GM18511 (cell line): ENCODE results near the gene IRS2.
"Not testable (repeated sequence)": the region's sequence is repeated elsewhere in the genome, so short reads cannot be mapped to it uniquely, and the experiment has no call there.

Source experiments
- ATAC-seq: cut with Tn5 transposase; IDR thresholded peaks from one replicate; pipeline ENCODE4 v1.9.1; 2021; ENCODE audit warnings: mild to moderate bottlenecking, moderate library complexity; ENCODE audit not compliant: unreplicated experiment

Gene IRS2

DNA sequence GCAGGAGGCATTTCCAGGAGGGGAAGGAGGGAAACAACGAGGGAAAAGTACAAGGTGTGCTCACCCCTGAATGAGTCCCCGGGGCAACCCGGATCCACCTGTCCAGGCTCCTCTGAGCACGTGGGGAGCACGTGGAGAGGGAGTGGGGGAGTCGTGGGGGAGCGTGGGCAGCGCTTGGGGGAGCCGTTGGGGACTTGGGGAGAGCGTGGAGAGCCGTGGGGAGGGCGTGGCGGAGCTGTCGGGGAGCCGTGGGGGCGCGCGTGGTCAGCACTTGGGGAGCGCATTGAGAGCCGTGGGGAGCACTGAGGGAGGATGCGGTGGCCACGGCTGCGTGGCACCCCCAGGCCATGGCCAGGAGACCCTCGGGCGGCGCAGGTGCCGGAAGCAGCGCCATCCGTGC is 52.8 kb downstream of the IRS2 start:
- ATAC-seq = no peak

DNA sequence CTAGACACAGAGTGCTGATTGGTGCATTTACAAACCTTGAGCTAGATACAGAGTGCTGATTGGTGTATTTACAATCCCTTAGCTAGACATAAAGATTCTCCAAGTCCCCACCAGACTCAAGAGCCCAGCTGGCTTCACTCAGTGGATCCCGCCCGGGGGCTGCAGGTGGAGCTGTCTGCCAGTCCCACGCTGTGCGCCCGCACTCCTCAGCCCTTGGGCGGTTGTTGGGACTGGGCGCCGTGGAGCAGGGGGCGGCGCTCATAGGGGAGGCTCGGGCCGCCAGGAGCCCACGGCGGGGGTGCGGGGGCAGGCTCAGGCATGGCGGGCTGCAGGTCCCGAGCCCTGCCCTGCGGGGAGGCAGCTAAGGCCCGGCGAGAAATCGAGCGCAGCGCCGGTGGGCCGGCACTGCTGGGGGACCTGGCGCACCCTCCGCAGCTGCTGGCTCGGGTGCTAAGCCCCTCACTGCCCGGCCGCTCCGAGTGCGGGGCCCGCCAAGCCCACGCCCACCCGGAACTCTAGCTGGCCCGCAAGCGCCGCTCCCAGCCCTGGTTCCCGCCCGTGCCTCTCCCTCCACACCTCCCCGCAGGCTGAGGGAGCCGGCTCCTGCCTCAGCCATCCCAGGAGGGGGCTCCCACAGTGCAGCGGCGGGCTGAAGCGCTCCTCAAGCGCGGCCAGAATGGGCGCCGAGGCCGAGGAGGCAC is 53.8 kb downstream of the IRS2 start:
- not testable (repeated sequence) for ATAC-seq

DNA sequence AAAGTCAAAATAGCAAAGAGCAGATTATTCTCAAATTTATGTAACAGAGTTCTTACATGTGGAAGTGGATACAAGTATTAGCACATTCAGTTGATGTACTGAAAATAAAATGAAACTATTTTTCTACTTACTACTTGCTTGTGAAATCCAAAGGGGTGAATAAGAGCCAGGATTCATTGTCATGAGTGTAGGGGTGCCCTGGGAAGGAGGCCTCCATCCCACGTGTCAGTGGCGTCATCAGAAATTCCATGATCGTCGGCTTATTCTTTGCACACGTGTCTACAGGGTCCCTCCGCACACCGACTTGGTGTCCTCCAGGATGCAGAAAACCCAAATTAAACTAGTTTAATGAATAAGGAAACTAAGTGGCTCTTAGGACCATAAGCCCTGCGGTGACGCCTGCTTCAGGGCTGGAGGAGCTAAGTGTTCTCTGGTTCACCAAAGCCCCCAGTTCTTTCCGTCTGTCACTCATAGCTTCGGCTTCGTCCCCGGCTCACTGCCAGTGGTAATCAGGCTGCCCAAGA is 55.5 kb downstream of the IRS2 start:
- ATAC-seq = no peak

DNA sequence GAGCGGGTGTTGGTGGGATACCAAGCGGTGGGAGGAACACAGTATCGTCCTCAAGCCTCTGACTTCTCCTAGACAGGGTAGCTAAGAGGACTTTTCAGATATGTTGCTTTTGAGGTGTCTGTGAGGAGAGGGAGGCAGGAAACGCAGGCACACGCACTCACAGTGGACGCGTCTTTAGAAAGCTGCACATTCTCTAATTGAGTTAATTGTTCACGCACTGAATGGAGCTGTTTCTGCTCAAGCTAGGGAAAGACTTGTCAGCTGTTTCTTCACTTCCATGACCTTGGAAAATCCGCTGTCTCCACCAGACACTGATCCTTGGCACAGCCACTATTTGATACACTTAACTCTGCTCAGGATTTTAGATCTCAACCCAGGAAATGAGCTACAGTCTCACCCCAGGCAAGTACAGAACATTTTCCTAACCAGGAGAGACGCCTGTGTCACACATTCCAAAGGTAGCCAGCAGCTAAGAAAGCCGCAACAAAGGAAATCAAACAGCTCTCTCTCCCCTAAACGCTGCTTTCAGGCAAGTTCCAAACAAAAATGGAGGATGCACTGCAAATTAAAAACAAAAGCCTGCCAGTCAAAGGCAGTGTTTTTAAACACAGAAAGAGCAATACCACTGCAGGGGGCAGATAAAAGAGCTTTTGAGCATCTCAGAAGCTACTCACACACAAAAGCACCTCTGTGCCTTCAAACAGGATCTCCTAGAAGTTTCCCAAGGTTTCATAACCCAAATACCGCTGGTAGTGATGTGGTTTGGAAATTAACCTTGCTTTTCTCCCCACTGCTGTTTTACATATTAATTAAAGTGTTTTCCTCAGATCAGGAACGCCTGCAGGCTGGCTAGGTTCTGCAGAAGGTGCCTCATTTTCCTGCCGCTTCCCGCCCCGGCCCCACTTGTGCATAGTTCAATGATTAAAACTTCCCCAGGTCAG is 57.3 kb downstream of the IRS2 start:
- no peak for ATAC-seq

DNA sequence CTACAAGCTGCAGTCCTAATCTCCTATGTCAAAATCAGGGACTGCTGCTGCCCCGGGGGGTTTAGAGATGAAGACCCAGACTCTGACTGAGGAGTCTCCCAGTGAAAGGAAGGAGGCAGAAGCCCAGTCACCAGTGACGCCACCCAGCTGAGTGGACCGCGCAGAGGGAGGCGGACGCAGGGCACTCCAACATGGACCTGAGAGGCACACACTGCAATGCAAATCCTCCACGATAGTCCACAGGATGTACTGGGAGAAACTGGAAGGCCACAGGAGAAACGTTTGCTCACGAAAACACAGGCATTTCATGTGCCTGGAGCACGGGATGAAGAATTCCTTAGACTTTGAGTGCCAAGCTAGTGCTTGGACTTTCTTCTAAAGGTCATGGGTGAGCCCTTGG is 58.3 kb downstream of the IRS2 start:
- ATAC-seq = no peak

DNA sequence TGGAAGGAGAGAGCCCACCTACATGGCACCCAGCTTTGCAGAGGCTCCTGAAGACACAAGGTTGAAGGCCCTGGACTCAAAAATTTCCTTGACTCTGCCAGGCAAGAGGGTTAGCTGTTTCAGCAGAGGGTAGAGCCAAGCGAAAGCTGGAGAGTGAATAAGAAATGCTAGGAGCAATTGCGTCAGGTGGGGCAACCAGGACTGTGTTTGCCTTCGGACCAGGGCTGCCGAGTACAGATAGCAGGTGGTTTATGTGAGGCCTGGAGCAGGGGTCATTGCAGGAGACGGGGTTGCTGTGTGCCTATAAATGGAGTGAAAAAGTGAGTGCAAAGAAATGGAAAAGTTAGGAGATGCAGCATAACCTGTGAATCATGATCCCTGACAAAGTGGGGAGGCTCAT is 59.1 kb downstream of the IRS2 start:
- ATAC-seq = no peak

DNA sequence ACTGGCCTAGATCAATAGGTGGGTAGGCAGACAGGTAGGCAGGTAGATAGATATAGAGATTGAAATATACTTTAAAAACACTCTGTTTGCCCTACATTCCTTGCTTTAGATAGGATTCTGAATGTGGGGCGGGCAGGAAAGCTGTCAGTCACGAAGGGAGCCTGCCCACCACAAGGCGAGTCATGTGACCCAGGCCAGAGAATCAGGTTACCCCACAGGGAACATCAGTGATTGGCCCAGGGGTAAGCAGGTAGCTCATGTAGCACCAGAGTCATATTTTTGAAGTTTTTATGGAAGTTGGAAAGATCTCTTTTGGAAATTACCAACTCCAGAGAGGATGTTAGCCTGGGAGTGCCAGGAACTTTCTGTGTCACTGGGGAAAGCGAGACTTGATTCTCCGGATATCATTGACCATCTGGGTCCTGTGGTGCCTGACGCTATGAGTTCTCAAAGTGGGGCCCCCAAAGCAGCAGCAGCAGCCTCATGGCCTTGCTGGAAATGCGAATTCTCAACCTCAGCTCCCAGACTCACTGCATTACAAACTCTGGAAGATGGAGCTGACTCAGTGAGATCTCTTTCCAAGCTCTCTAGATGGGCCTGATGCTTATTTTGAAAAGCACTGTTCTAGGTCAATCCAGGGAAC is 60.3 kb downstream of the IRS2 start:
- no peak for ATAC-seq

DNA sequence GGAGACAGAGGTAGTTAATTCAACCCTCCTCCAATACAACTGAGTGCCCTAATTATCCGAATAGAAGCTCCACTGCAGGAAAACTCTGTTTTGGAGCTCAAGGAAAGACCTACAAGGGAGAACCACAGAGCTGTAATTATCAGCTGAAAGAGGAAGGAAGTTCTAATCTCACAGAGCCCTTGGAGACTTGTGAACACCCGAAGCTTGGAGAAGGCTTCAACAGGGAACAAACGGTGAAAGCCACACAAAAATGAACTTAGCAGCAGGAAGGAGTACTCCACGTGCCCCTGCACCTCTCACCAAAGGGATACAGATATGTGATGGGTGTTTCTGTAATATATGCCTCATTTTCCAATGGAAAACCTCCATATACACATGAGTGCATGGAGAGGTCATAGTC is 61.1 kb downstream of the IRS2 start:
- no peak for ATAC-seq

DNA sequence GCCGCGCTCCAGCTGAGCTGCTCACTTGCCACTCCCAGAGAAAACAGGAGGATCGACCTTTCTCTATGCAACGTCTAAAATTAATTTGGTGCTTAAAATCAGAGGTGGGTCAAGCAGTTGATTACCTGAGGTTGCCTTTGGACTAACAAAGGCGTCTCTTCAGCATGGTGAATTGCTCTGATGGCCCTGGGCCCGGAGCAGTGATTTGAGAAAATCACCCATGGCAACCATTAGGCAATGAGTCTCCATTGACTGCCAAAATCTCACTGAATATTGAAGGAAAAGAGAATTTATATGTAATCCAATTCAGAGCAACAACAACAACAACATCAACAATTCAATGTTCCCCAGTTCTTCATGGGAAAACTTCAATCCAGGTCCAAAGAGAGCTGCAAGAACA is 61.8 kb downstream of the IRS2 start:
- no peak for ATAC-seq

DNA sequence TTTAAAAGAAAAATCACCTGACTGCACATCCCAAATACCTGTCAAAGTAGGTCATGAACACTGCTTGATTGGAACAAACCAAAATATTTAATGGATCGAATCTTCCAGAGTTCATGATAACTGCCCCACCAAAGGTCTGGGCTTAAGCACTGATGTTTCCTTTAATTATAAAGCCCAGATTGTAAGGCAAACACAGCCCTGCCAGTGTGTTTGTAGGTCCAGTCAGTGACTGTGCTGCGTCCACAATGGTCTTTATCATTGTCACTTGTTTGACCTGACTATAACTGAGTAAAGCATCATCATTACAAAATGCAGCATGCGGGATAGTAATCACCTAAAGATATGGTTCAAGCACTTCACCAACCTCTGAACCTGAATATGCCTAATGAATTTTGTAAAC is 63.3 kb downstream of the IRS2 start:
- no peak for ATAC-seq

DNA sequence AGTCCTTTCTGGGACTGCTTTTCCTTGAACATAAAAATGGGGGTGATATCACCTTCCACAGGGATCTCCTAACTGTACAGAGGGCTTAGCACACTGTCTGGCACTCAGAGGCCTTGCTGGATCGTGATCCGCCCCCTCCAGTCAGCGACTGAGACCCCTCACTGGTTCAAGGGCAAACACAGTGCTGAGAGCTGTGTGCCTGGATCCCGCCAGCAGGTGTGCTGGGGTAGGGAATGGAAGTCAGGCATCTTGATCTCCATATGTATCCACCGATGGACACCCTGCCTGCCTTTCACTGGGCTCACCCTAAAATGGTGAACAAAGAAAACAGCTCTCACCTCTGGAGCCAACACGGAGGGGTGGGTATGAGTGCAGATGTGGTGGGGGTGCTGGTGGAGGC is 64.3 kb downstream of the IRS2 start:
- ATAC-seq = no peak

DNA sequence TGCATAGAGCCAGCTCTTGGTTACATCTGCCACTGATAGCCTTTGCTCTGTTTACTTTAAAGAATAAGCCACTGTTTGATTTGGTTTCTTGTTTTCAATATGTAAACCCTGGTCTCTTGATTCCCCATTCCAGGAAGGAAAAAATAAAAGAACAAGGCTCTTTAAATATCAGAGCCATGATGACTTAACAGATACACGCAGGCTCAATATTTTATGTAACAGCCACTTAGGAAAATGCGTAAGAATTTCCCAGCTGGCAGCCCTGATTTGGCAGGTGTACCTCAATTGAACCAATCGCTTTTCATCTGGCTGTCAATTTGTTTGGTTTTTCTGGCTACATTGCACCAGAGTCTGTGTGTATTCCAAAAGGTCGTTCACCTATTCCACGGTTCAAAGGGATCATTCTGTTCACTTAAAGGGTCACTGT is 65.6 kb downstream of the IRS2 start:
- no peak for ATAC-seq

DNA sequence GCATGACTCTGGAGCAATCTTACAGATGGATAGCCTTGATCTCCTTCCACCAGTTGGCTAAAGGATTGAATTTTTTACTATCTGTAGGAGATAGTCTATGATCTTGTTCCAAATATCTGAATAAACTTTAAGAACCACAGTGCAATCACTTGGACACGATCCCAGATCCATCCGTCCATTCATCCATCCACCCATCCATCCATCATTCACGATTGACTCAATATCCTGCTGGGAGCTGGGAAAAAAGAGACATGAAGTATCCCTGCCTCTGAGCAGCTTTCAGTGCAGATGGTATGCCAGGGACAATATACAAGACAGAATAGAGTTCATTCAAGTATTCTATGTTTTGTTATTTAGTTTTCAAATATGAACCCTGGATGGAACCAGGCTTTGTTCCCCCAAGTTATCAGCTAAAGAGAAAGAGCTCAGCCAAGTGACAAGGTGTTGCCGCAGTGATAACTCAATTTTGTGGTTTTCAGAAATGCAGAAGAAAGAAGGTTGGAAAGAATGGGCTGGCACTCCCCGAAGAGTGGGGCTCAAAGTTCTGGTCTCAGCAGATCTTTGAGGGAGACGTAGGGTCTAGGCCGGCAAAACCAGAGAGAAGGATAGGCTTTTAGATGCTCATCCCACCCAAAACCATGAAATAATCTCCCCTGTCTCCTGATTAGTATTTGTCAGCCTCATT is 66.3 kb downstream of the IRS2 start:
- ATAC-seq = no peak

DNA sequence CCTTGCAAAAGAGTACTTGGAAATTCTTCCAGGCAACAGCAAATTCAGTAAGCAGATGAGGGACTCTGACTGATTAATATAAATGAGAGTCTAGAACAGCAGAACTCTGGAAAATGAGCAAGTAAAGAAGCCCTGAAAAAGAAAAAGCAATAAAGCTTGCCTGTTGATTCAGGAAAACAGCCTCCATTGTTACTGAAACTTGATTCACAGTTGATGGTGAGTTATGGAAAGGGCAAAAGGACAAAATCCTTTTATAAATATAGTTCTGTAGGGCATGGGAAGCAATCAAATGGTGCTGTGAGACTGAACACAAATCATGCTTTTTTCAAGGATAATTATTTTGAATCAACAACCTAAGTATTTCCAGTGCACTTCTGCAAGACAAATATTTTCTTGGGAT is 67.7 kb downstream of the IRS2 start:
- no peak for ATAC-seq

DNA sequence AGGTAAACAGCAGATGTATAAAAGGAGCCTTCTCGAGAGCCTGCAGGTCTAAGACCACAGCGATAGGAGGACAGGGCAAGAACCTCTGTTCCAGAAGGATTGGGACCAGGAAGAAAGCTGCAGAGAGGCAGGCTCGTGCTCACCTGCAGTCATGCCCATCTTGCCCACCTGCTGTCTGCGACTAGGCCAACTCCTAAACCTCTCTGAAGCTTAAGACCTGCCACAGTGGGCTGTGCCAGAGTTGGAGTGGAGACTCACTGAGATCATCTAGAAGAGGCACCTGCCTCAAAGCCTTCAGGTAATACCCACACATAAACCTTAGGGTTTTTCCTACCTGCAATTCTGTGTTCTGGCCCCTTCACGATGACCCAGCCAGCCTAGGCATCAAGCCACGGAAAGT is 68.7 kb downstream of the IRS2 start:
- ATAC-seq = no peak

DNA sequence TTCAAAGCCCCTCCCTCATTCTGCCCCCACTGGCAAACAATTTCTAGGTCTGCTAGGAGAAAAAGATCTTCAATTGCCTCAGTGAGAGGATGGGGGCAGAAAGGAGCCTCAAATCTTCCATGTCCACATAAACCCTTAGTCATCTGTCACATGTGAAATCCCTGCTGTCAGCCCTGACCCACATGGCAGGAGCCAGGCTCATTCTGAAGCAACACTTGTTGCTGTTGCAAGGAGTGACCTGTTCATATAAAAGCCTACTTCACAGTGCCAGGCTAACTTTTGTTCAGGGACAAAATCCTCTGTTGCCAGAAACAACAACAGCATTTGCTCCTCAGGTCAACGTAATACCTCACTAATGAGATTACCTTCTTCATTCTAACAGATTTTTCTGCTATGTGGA is 70.5 kb downstream of the IRS2 start:
- ATAC-seq = no peak

DNA sequence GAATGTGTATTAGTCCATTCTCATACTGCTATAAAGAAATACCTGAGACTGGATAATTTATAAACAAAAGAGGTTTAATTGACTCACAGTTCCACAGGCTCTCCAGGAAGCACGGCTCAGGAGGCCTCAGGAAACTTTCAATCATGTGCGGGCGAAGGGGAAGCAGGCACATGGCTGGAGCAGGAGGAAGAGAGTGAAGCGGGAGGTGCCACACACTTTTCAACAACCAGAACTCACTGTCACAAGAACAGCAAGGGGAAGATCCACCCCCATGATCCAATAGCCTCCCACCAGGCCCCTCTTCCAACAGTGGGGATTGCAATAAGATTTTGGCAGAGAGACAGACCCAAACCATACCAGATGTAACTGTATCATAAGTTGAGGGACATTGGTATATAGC is 72.7 kb downstream of the IRS2 start:
- no peak for ATAC-seq

DNA sequence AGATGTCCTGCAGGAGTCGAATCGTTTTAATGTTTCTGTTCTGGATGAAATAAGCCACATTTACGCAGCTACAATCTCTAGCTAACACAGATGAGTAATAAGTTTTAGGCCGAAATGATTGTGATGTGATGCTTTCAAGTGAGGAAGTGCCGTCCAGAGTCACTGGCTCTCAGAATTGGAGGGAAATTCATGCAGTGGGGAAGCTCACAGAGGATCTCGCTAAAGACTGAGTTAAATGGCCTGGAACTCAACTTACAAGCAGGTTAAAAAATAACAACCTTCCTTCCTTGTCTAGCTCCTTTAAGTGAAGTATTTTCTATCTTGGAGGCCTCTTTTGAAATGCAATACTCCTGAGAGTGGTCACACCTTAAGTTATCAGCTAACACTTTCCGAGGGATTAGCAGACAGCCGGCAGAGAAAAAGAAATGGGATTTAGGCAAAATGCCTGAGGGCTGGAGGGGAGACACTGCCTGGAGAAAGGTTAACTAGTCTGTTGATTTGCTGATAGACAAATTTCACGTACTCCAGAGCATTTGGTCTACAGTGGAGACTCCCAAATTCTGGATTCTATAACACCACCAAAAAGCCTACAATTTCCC is 74.2 kb downstream of the IRS2 start:
- ATAC-seq = no peak

DNA sequence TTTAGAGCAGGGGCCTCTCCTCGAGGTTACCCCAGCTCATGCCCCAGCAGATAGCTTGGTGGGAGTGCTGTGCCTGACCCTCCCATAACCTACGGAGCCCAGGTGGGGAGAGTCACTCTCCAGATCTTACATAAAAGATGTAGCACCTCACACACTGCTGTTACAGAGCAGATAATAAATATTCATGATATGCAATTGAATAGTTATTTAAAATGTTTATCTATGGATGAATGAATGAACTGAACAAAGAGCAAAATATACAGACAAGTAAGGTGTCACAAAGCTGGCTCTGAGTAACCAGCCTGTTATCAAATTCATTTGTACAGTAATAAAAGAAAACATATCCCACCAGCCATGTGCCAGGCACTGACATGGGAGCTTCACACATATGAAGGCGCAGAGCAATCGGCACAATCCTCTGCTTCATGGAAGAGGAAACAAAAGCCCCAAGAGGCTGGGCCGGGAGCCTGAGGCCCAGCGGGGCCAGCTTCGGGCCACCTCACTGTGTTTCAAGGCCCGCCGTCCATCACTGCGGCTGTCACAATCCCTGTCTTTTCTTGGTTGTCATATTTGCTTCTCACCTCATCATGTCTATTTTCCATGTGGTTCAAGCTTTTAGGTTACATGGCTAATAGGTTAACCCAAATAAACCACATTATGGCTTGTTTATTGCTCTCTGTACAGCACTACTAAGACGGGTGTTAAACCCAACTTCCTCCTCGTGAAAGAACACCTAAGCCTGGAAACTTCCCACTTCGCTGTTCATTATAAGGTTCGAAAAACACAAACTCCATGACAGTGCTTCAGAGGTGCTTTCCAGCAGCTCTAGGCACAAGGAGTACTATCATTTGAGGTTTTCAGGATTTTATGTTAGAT is 78.4 kb downstream of the IRS2 start:
- no peak for ATAC-seq
